Retinal pigment epithelial cell (primary cell): ENCODE data around the gene BRF1.

Source experiments
- DNase-seq: peaks from one replicate; pipeline ENCODE4 v3.0.0-alpha.2; 2010; ENCODE audit warnings: low read depth
- H3K4me3 ChIP-seq: 2 replicates; pipeline ENCODE4 v1.5.1; 2011; ENCODE audit warnings: mild to moderate bottlenecking, low read length, control low read depth, moderate library complexity
- CTCF ChIP-seq: conservative IDR thresholded peaks from 2 replicates; pipeline ENCODE4 v1.5.1; 2011; ENCODE audit warnings: low read depth, low read length, control low read depth, inconsistent platforms

The BRF1 gene

GRCh38 chr14:105178069-105178867 is 122.5 kb downstream of the BRF1 start:
- H3K4me3 ChIP-seq, result no peak overlapping the region
- TF ChIP-seq CTCF, result no peak
- no peak for DNase-seq

GRCh38 chr14:105177082-105177481 is 123.7 kb downstream of the BRF1 start:
- H3K4me3 ChIP-seq, result no peak overlapping the region
- no peak for DNase-seq
- no peak for TF ChIP-seq CTCF

- no peak for TF ChIP-seq CTCF
- H3K4me3 ChIP-seq, result no peak overlapping the region
- no peak for DNase-seq
Measured at GRCh38 chr14:105176513-105176912, 124.3 kb downstream of the BRF1 start.

DNA sequence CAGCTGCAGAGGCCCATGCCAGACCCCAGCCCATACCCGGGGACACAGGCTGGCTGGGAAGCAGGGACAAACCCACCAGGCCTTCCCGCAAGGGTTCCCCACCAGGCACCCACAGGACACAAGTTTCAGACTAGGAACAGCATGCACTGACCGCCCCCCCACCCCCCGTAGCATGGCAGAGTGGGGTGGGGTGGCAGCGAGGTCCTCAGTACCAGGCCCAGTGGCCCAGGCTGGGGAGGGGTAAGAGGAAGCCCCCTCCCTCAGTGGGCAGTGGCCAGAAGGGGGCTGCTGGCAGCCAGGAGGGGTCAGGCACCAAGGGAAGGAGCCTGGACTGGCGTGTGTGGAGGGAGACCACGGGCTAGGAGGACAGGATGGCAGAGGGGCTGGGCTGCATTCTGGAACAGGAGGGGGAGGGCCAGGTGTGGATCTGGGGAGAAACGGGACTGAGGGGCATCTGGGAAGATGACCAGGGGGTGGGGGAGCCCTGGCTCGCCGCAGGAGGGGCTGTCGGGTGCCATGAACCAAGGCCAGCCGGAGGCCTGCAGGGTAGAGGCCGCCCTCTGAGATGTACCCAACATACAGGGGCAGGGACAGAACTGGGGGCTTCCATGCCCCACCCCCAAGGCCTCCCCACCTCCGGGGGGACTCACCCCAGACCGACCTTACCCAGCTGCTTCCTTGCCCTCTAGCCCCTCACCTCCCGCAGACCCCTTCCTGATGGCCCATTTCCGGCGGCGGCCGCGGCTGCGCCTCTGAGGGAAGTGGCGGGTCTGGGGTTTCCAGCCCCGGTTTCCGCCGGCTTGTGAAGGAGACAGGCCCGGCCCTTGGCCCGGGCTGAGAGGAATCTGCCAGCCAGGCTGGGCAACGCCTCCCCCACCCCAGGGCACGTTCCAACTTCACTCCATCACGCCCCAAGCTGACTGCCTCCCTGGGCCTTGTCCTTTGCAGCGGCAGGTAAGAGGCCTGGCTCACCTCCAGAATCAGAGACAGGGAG is 126.6 kb downstream of the BRF1 start:
- TF ChIP-seq CTCF, result no peak
- no peak for DNase-seq
- no peak overlapping the region for H3K4me3 ChIP-seq

DNA sequence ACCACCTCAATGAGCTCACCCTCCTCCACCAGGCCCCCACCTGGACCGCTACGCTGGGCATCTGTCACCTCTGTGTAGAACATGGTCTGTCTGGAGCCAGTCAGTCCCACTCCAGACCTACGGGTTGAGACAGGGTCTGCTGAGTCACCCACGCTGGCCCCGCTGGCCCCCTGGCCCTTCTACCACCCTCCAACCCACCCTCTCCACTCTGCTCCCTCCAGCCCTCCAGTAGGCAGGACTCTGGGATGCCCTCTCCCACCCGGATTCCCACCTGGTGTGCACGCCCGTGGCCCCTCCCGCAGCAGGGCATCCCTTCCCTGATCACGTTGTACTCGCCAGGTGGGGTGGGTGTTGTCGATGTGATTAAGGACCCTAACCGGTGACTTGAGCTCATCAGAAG is 127.7 kb downstream of the BRF1 start:
- DNase-seq, result no peak
- no peak for TF ChIP-seq CTCF
- no peak overlapping the region for H3K4me3 ChIP-seq

DNA sequence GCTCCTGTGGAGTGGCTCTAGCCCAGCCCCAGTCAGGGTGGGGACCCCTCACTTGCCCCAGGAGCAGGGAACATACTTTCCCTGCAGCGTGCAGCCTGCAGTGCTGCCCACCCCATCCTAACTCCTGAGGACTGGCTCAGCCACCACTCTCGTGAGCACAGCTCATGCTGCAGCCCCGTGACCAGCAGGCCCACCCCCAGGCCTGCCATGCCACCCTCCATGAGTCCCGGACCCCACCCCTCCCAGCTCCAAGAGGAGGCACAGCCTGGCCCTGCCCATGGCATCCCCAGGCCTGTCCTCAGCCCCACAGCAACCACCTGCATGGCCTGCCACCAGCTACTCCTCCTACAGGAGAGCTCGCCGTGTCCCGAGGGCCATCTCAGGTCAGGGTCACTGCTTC is 128.3 kb downstream of the BRF1 start:
- DNase-seq, result no peak
- no peak overlapping the region for H3K4me3 ChIP-seq
- TF ChIP-seq CTCF, result no peak
